Hepatocyte (in vitro differentiated cells): ENCODE results near the gene CRYGA. TPM values are rescaled to one million over a fixed set of nuclear protein-coding genes. Genes with fewer than 3 reads are reported as not detected.

Experiments
- DNase-seq: peaks from one replicate; pipeline ENCODE4 v3.0.0-alpha.2; 2016; ENCODE audit warnings: low spot score
- H2AFZ ChIP-seq: fragments of 200-600 bp; sonication (generic); 2 replicates; pipeline ENCODE4 v1.6.0; 2016; ENCODE audit warnings: antibody characterized with exemption, mild to moderate bottlenecking
- H3K27ac ChIP-seq: fragments of 200-600 bp; sonication (generic); 2 replicates; pipeline ENCODE4 v1.5.1; 2016; ENCODE audit warnings: mild to moderate bottlenecking
- H3K27me3 ChIP-seq: fragments of 200-600 bp; sonication (generic); 2 replicates; pipeline ENCODE4 v1.6.1; 2016
- H3K36me3 ChIP-seq: fragments of 200-600 bp; sonication (generic); replicated peaks from 2 replicates; pipeline ENCODE4 v1.5.1; 2016; ENCODE audit warnings: low read depth; ENCODE audit not compliant: insufficient read depth
- H3K4me1 ChIP-seq: fragments of 200-600 bp; sonication (generic); 2 replicates; pipeline ENCODE4 v1.5.1; 2016; ENCODE audit warnings: mild to moderate bottlenecking, moderate library complexity; ENCODE audit not compliant: insufficient read depth
- H3K4me2 ChIP-seq: fragments of 200-600 bp; sonication (generic); 2 replicates; pipeline ENCODE4 v1.6.0; 2016
- H3K4me3 ChIP-seq: fragments of 200-600 bp; sonication (generic); 2 replicates; pipeline ENCODE4 v1.5.1; 2016; ENCODE audit warnings: mild to moderate bottlenecking
- H3K79me2 ChIP-seq: fragments of 200-600 bp; sonication (generic); 2 replicates; pipeline ENCODE4 v1.6.0; 2017; ENCODE audit warnings: mild to moderate bottlenecking
- H3K9me2 ChIP-seq: fragments of 200-600 bp; sonication (generic); replicated peaks from 2 replicates; pipeline ENCODE4 v1.6.0; 2017; ENCODE audit warnings: mild to moderate bottlenecking; ENCODE audit not compliant: insufficient read depth
- H3K9me3 ChIP-seq: fragments of 200-600 bp; sonication (generic); 2 replicates; pipeline ENCODE4 v1.5.1; 2016; ENCODE audit warnings: low read depth, mild to moderate bottlenecking
- H4K20me1 ChIP-seq: fragments of 200-600 bp; sonication (generic); 2 replicates; pipeline ENCODE4 v1.6.0; 2016; ENCODE audit warnings: mild to moderate bottlenecking; ENCODE audit not compliant: insufficient read depth, poor library complexity, severe bottlenecking
- EZH2 ChIP-seq: fragments of 200-600 bp; sonication (generic); IDR thresholded peaks from 2 replicates; pipeline ENCODE4 v1.6.1; 2016; ENCODE audit warnings: antibody characterized with exemption, mild to moderate bottlenecking, borderline replicate concordance
- EZH2phosphoT487 ChIP-seq: fragments of 200-600 bp; sonication (generic); IDR thresholded peaks from one replicate; pipeline ENCODE4 v1.6.1; 2018; ENCODE audit warnings: antibody characterized with exemption, mild to moderate bottlenecking, low read depth, moderate library complexity; ENCODE audit not compliant: unreplicated experiment, severe bottlenecking
- WGBS: methylation state at CpG from one replicate; pipeline ENCODE4 v1.1.6; 2016; ENCODE audit warnings: low lambda C conversion rate; ENCODE audit errors: missing lambda C conversion rate; 5-methylcytosine and 5-hydroxymethylcytosine counted together
- polyA plus RNA-seq: library from polyadenylated mRNA; unstranded; fragments of >200 nt; fragmentation: Nextera tagmentation; extraction: Ambion mirVana; gene quantifications from 2 replicates; pipeline ENCODE4 v1.2.1, GENCODE V29; 2016
- total RNA-seq: library from RNA; depleted of rRNA; stranded (reverse); fragments of >200 nt; gene quantifications from 2 replicates; pipeline ENCODE4 v1.2.3, GENCODE V29; 2014
- TF ChIP-seq, protein P1 (sequence below): fragments of 200-600 bp; sonication (generic); IDR thresholded peaks from 2 replicates; pipeline ENCODE4 v1.5.1; 2016; ENCODE audit warnings: antibody characterized with exemption, mild to moderate bottlenecking; ENCODE audit not compliant: poor library complexity

CRYGA gene
- total and polyA plus RNA-seq, 2 experiments from 2014 or later = not detected

DNA sequence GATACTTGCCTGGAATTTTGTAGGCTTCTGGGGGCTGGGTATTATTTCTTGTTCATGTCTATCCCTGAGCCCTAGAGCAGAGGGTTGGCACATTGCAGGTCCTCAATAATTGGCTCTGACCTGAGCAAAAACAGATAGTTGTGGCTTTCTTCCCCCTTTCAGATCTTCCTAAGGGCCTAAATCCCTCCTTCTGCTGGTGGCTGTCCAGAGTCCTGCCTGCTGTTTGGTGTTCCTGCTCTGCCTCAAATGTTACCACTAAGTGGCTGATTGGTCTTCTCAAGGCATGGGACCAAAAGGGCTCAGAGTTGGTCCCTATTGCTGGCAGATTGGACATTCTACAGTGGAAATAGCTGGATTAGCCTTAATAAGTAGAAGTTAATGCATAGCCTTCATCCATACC, 16.4 kb downstream of the CRYGA start:
- no peaks in the 10 kb centered on the region for H3K9me3 ChIP-seq
- peaks cover 7% of the 10 kb centered on the region for H3K4me1 ChIP-seq
- H4K20me1 ChIP-seq = no peaks in the 10 kb centered on the region
- no peak overlapping the region for H3K4me2 ChIP-seq
- H3K27ac ChIP-seq = no peak overlapping the region
- H3K36me3 ChIP-seq = no peaks in the 10 kb centered on the region
- H2AFZ ChIP-seq = no peak overlapping the region
- TF ChIP-seq EZH2 = no peak
- TF ChIP-seq, protein P1, sequence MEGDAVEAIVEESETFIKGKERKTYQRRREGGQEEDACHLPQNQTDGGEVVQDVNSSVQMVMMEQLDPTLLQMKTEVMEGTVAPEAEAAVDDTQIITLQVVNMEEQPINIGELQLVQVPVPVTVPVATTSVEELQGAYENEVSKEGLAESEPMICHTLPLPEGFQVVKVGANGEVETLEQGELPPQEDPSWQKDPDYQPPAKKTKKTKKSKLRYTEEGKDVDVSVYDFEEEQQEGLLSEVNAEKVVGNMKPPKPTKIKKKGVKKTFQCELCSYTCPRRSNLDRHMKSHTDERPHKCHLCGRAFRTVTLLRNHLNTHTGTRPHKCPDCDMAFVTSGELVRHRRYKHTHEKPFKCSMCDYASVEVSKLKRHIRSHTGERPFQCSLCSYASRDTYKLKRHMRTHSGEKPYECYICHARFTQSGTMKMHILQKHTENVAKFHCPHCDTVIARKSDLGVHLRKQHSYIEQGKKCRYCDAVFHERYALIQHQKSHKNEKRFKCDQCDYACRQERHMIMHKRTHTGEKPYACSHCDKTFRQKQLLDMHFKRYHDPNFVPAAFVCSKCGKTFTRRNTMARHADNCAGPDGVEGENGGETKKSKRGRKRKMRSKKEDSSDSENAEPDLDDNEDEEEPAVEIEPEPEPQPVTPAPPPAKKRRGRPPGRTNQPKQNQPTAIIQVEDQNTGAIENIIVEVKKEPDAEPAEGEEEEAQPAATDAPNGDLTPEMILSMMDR = no peak
- no peak for TF ChIP-seq EZH2phosphoT487
- no peak overlapping the region for H3K4me3 ChIP-seq
- no peaks in the 10 kb centered on the region for H3K27me3 ChIP-seq
- H3K79me2 ChIP-seq = no peaks in the 10 kb centered on the region
- DNase-seq = no peak
- no peaks in the 10 kb centered on the region for H3K9me2 ChIP-seq

DNA sequence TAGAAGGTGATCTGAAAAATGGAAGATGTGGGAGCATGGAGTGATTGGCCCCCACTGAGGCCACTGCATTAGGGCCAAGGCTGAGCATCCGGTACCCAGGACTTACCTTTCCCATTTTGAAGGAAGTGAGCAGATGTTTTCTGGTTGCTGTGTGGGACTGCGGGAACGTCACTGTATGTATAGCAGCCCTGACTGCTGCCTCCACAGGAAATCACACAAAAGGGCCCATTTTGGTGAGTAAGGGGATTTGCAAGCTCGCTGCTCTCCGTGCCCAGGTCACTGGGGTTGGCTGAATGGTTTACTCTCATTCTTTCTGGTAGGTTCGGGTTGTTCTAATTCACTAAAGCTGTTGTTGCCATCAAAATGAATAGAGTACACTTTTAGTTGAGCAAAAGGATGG, 17.4 kb downstream of the CRYGA start, which contains the start of gene CRYGB:
Gene CRYGB (minus strand): TSS at position 153 of the 400 bp plus-strand sequence. CDS start 38 bp downstream, at position 115.
- no peaks in the 10 kb centered on the region for H3K9me2 ChIP-seq
- H2AFZ ChIP-seq = no peak within 1 kb of the TSS
- peaks cover 7% of the 10 kb centered on the region for H3K4me1 ChIP-seq
- no peaks in the 10 kb centered on the region for H4K20me1 ChIP-seq
- no peak within 1 kb of the TSS for H3K27ac ChIP-seq
- TF ChIP-seq EZH2phosphoT487 = no peak
- TF ChIP-seq EZH2 = no peak
- TF ChIP-seq, protein P1 = no peak
- DNase-seq = no peak
- no peak within 1 kb of the TSS for H3K4me2 ChIP-seq
- no peaks in the 10 kb centered on the region for H3K27me3 ChIP-seq
- no peak within 1 kb of the TSS for H3K4me3 ChIP-seq
- no peaks in the 10 kb centered on the region for H3K36me3 ChIP-seq
- no peaks in the 10 kb centered on the region for H3K9me3 ChIP-seq
- no peaks in the 10 kb centered on the region for H3K79me2 ChIP-seq
- WGBS = 85% methylated on average over 6 of the region's 6 CpGs

DNA sequence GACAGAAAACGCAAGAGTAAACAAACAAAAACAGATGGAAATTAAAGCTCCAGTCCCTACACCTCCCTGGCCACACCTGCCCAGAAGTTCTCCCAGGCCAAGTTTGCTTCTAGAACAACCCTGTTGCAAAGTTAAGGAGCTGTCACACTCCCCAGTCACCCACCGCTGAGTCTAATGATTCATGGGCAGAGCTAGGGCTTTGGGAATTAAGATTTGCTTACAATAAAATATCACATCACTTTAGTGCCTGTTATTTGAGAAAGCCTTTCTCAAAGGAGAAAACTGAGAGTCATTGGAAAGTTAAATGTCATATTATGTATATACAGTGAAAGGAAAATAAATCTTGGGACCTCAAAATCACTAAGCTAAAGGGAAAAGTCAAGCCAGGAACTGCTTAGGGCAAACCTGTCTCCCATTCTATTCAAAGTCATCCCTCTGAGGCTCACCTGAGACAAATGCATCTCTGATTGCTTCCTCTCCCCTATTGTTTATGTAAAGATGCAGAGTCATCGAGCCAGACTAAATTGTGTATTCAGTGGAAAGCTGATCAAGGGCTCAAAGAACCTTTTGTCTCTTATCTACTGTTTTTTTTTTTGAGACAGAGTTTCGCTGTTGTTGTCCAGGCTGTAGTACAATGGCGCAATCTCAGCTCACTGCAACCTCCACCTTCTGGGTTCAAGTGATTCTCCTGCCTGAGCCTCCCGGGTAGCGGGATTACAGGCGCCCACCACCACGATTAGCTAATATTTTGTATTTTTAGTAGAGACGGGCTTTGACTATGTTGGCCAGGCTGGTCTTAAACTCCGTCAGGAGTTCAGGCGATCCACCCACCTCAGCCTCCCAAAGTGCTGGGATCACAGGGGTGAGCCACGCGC, 20.2 kb downstream of the CRYGA start:
- no peak overlapping the region for H3K4me2 ChIP-seq
- WGBS = 50% methylated on average over 14 of the region's 14 CpGs
- H2AFZ ChIP-seq = no peak overlapping the region
- H3K27ac ChIP-seq = peak overlapping the region; percentile 13
- H3K9me3 ChIP-seq = no peaks in the 10 kb centered on the region
- no peaks in the 10 kb centered on the region for H3K36me3 ChIP-seq
- TF ChIP-seq EZH2 = no peak
- no peak for TF ChIP-seq EZH2phosphoT487
- TF ChIP-seq, protein P1 = no peak
- H4K20me1 ChIP-seq = no peaks in the 10 kb centered on the region
- no peak for DNase-seq
- no peaks in the 10 kb centered on the region for H3K27me3 ChIP-seq
- H3K4me3 ChIP-seq = no peak overlapping the region
- H3K79me2 ChIP-seq = no peaks in the 10 kb centered on the region
- H3K4me1 ChIP-seq = peaks cover 7% of the 10 kb centered on the region
- no peaks in the 10 kb centered on the region for H3K9me2 ChIP-seq
